HuH-7.5 (cell line): ENCODE measurements around the gene LHX1.
A peak's percentile ranks its signal among the peaks of the same experiment; 100 is the strongest.

Experiments
- DNase-seq: peaks from one replicate; pipeline ENCODE4 v3.0.0; 2011; ENCODE audit warnings: low spot score

LHX1 gene

GRCh38 chr17:36937001-36937958 lies at the start of gene LHX1:
Gene LHX1 (plus strand): TSS chr17:36937475. CDS start chr17:36938198, 723 bp downstream.
- no peak for DNase-seq

- DNase-seq = no peak
These were observed 48.9 kb upstream of the LHX1 start for GRCh38 chr17:36888236-36888951.

GRCh38 chr17:36889770-36890349 lies 47.4 kb upstream of the LHX1 start:
- DNase-seq = no peak

GRCh38 chr17:36890398-36891168 lies 46.7 kb upstream of the LHX1 start:
- DNase-seq = no peak

GRCh38 chr17:36892112-36892838 lies 45.0 kb upstream of the LHX1 start:
- peak; percentile 44 for DNase-seq

- no peak for DNase-seq
These were observed 43.1 kb upstream of the LHX1 start for GRCh38 chr17:36894177-36894576.

- no peak for DNase-seq
These were observed 42.4 kb upstream of the LHX1 start for GRCh38 chr17:36894925-36895324.

GRCh38 chr17:36899250-36900159 lies 37.8 kb upstream of the LHX1 start:
- DNase-seq = no peak

- no peak for DNase-seq
These were observed 37.1 kb upstream of the LHX1 start for GRCh38 chr17:36900160-36900512.

- no peak for DNase-seq
These were observed 35.8 kb upstream of the LHX1 start for GRCh38 chr17:36901506-36901905.

GRCh38 chr17:36907407-36907806 lies 29.9 kb upstream of the LHX1 start:
- no peak for DNase-seq

GRCh38 chr17:36910513-36910912 lies 26.8 kb upstream of the LHX1 start:
- DNase-seq = no peak

- DNase-seq = no peak
These were observed 26.3 kb upstream of the LHX1 start for GRCh38 chr17:36911001-36911400.

GRCh38 chr17:36913132-36913531 lies 24.1 kb upstream of the LHX1 start:
- no peak for DNase-seq

GRCh38 chr17:36918211-36918691 lies 19.0 kb upstream of the LHX1 start:
- DNase-seq = no peak

GRCh38 chr17:36919407-36919968 lies 17.8 kb upstream of the LHX1 start:
- no peak for DNase-seq

GRCh38 chr17:36920032-36921005 lies 17.0 kb upstream of the LHX1 start:
- DNase-seq = no peak

GRCh38 chr17:36921095-36921851 lies 16.0 kb upstream of the LHX1 start:
- DNase-seq = no peak
